ENCODE results near the gene DPH1.

DPH1 gene

GRCh38 chr17:2065949-2066400 is 36.0 kb downstream of the DPH1 start:
- TF ChIP-seq MEIS1 (CRISPR knock-in tag; IDR thresholded peaks at IDR 0.05; ENCODE audit: borderline replicate concordance): no peak
- no peak for TF ChIP-seq ZNF830 (tag by site-specific recombination; IDR thresholded peaks at IDR 0.05; ENCODE audit: low read depth)
- no peak for TF ChIP-seq ZNF146 (tag by site-specific recombination; IDR thresholded peaks at IDR 0.05)
- no peak for TF ChIP-seq ZNF132 (tag by site-specific recombination; IDR thresholded peaks at IDR 0.05; ENCODE audit: borderline replicate concordance)
- TF ChIP-seq TCF7L2 (IDR thresholded peaks at IDR 0.05; ENCODE audit: borderline replicate concordance, low read depth, low read length): no peak
- TF ChIP-seq ZSCAN23 (tag by site-specific recombination; IDR thresholded peaks at IDR 0.05): no peak
- no peak for TF ChIP-seq ZNF510 (tag by site-specific recombination; IDR thresholded peaks at IDR 0.05; ENCODE audit: insufficient replicate concordance)
- TF ChIP-seq ZBTB49 (tag by site-specific recombination; IDR thresholded peaks at IDR 0.05; ENCODE audit: low read depth): no peak
- no peak for TF ChIP-seq ZNF155 (tag by site-specific recombination; IDR thresholded peaks at IDR 0.05)
- TF ChIP-seq ZNF747 (tag by site-specific recombination; IDR thresholded peaks at IDR 0.05): no peak
- TF ChIP-seq ZNF350 (tag by site-specific recombination; IDR thresholded peaks at IDR 0.05): no peak
- no peak for TF ChIP-seq ZNF544 (tag by site-specific recombination; IDR thresholded peaks at IDR 0.05)
- TF ChIP-seq REST (tag by site-specific recombination; IDR thresholded peaks at IDR 0.05): no peak
- no peak for TF ChIP-seq ZNF555 (tag by site-specific recombination; conservative IDR thresholded peaks at IDR 0.05)
- no peak for TF ChIP-seq AEBP2 (tag by site-specific recombination; IDR thresholded peaks at IDR 0.05; ENCODE audit: borderline replicate concordance)
- TF ChIP-seq ZNF521 (tag by site-specific recombination; IDR thresholded peaks at IDR 0.05): no peak
- H3K9me3 ChIP-seq (ENCODE audit: control insufficient read depth, insufficient read depth, low read depth, low read length): no peaks in the 10 kb centered on the region
- ChIA-PET CTCF (interaction anchor here (0.6 to 4.0 kb wide), 14 partner anchors 7 to 240 kb away, joined by 3 to 41 read pairs (median 4); partner anchors contain the start of gene HIC1), POLR2A (interaction anchor here (1.4 kb wide), 1 partner anchor 179 kb away, joined by 5 read pairs; no protein-coding TSS in a partner anchor)
- no peak overlapping the region for H3K27ac ChIP-seq (ENCODE audit: extremely low read depth, low read depth, low read length)
- H3K4me1 ChIP-seq (ENCODE audit: control insufficient read depth, insufficient read depth, low read length): no peaks in the 10 kb centered on the region; the same call in 1 of the 2 replicates
- H3K36me3 ChIP-seq (ENCODE audit: control insufficient read depth in 2 of 2, insufficient read depth in 1 of 2, low read length in 2 of 2): peaks cover 0 to 71% of the 10 kb centered on the region in 2 experiments; a peak in 1 of 3 replicates
- no peak overlapping the region for H3K4me3 ChIP-seq (ENCODE audit: low read depth, low read length)

GRCh38 chr17:2067048-2067561 is 37.2 kb downstream of the DPH1 start:
- Histone ChIP-seq H3K9me3 (ENCODE audit: control insufficient read depth, insufficient read depth, low read depth, low read length) (no peaks in the 10 kb centered on the region), H3K27ac (ENCODE audit: extremely low read depth, low read depth, low read length) (peak overlapping the region; percentile 16; the same call in 1 of the 2 replicates), H3K4me3 (ENCODE audit: low read depth, low read length) (no peak overlapping the region), H3K36me3 (ENCODE audit: control insufficient read depth in 2 of 2, insufficient read depth in 1 of 2, low read length in 2 of 2) (peaks cover 0 to 77% of the 10 kb centered on the region in 2 experiments; a peak in 1 of 3 replicates), H3K4me1 (ENCODE audit: control insufficient read depth, insufficient read depth, low read length) (no peaks in the 10 kb centered on the region; the same call in 1 of the 2 replicates)
- CTCF ChIA-PET: interaction anchor here (1.0 to 1.3 kb wide), 4 partner anchors 9 to 178 kb away, joined by 3 to 4 read pairs (median 4); no protein-coding TSS in a partner anchor
- POLR2A ChIA-PET: no interaction called here
- no peak for TF ChIP-seq ZNF449 (tag by site-specific recombination; IDR thresholded peaks at IDR 0.05)
- no peak for TF ChIP-seq ZNF624 (tag by site-specific recombination; IDR thresholded peaks at IDR 0.05)
- no peak for TF ChIP-seq HOXD13 (CRISPR knock-in tag; IDR thresholded peaks at IDR 0.05; ENCODE audit: borderline replicate concordance)
- no peak for TF ChIP-seq ZNF155 (tag by site-specific recombination; IDR thresholded peaks at IDR 0.05)
- TF ChIP-seq ZNF555 (tag by site-specific recombination; conservative IDR thresholded peaks at IDR 0.05): no peak
- no peak for TF ChIP-seq ZNF423 (tag by site-specific recombination; IDR thresholded peaks at IDR 0.05)
- no peak for TF ChIP-seq KLF7 (tag by site-specific recombination; IDR thresholded peaks at IDR 0.05; ENCODE audit: borderline replicate concordance)
- TF ChIP-seq GLI4 (tag by site-specific recombination; IDR thresholded peaks at IDR 0.05): no peak
- TF ChIP-seq ELK4 (IDR thresholded peaks at IDR 0.05; ENCODE audit: borderline replicate concordance, low read depth, low read length): no peak
- no peak for TF ChIP-seq GFI1B (tag by site-specific recombination; IDR thresholded peaks at IDR 0.05)
- TF ChIP-seq ZBTB17 (tag by site-specific recombination; IDR thresholded peaks at IDR 0.05): no peak

Measured in HEK293 (cell line).